CD4-positive, alpha-beta T cell treated with Interleukin-15 for 1 hour (primary cell): ENCODE data around the gene CKS1B.
"Not testable (repeated sequence)": the region's sequence is repeated elsewhere in the genome, so short reads cannot be mapped to it uniquely, and the experiment has no call there.

Source experiments
- DNase-seq: peaks from one replicate; pipeline ENCODE4 v3.0.0-alpha.2; 2020

CKS1B gene

GRCh38 chr1:154988058-154988954, 13.8 kb downstream of the CKS1B start:
- no peak for DNase-seq

GRCh38 chr1:154989195-154989860, 14.8 kb downstream of the CKS1B start:
- no peak for DNase-seq

- DNase-seq = no peak
Measured at GRCh38 chr1:154990276-154990675, 15.8 kb downstream of the CKS1B start.

- no peak for DNase-seq
Measured at GRCh38 chr1:154992721-154993571, 18.5 kb downstream of the CKS1B start.

GRCh38 chr1:154993572-154994268, 19.2 kb downstream of the CKS1B start, which contains the start of gene LENEP:
Gene LENEP (plus strand): TSS chr1:154993586. CDS start chr1:154993608, 22 bp downstream.
- DNase-seq = no peak

GRCh38 chr1:154994269-154994587, 19.7 kb downstream of the CKS1B start:
- DNase-seq = no peak

GRCh38 chr1:154994591-154994990, 20.1 kb downstream of the CKS1B start:
- DNase-seq = no peak

GRCh38 chr1:154995301-154995983, 21.0 kb downstream of the CKS1B start:
- not testable (repeated sequence) for DNase-seq

- DNase-seq = no peak
Measured at GRCh38 chr1:154996966-154997701, 22.7 kb downstream of the CKS1B start.

GRCh38 chr1:154998201-154998780, 23.8 kb downstream of the CKS1B start:
- no peak for DNase-seq

- peak; percentile 74 for DNase-seq
Measured at GRCh38 chr1:154998818-154999570, 24.5 kb downstream of the CKS1B start.

GRCh38 chr1:154999571-155000410, 25.3 kb downstream of the CKS1B start:
- DNase-seq = no peak

GRCh38 chr1:155000411-155000725, 25.9 kb downstream of the CKS1B start:
- no peak for DNase-seq

GRCh38 chr1:155000726-155001424, 26.4 kb downstream of the CKS1B start:
- peak; percentile 79 for DNase-seq

GRCh38 chr1:155001425-155001674, 26.9 kb downstream of the CKS1B start:
- no peak for DNase-seq

GRCh38 chr1:155001675-155002463, 27.4 kb downstream of the CKS1B start:
- peak; percentile 98 for DNase-seq

GRCh38 chr1:155002464-155003226, 28.2 kb downstream of the CKS1B start, which contains the start of gene ZBTB7B:
Gene ZBTB7B (plus strand): TSS chr1:155002802. CDS start chr1:155014661, 11,859 bp downstream.
- DNase-seq = no peak
